NB4 (cell line): Measurements from ENCODE around the gene KLF11.

Source experiments
- CTCF ChIP-seq: IDR thresholded peaks from one replicate; pipeline ENCODE4 v1.5.1; 2012; ENCODE audit warnings: low read depth, low read length
- MAX ChIP-seq: IDR thresholded peaks from 2 replicates; pipeline ENCODE4 v1.6.1; 2011; ENCODE audit warnings: low read depth, low read length
- MYC ChIP-seq: IDR thresholded peaks from 2 replicates; pipeline ENCODE4 v1.6.1; 2011; ENCODE audit warnings: low read depth, low read length
- POLR2A ChIP-seq: IDR thresholded peaks from 2 replicates; pipeline ENCODE4 v1.6.1; 2011; ENCODE audit warnings: mild to moderate bottlenecking; ENCODE audit not compliant: insufficient read length; ENCODE audit errors: extremely low read depth

- TF ChIP-seq CTCF, result no peak
- no peak for TF ChIP-seq POLR2A
- TF ChIP-seq MAX, result no peak
- TF ChIP-seq MYC, result no peak
Measured at GRCh38 chr2:9998916-9999654, 44.3 kb upstream of the KLF11 start.
